Activated T-cell treated with anti-CD3 and anti-CD28 coated beads for 1 hour (primary cell): ENCODE results near the gene DRC7.

Experiments used
- DNase-seq: peaks from one replicate; pipeline ENCODE4 v3.0.0-alpha.2; 2020; ENCODE audit warnings: low read depth

The DRC7 gene

GRCh38 chr16:57751539-57752202 lies 57.1 kb downstream of the DRC7 start:
- no peak for DNase-seq

GRCh38 chr16:57752203-57752580 lies 57.6 kb downstream of the DRC7 start:
- no peak for DNase-seq

GRCh38 chr16:57752581-57753447 lies 58.2 kb downstream of the DRC7 start:
- no peak for DNase-seq

- no peak for DNase-seq
Observed at GRCh38 chr16:57753448-57754353, 59.1 kb downstream of the DRC7 start.

- DNase-seq: no peak
Observed at GRCh38 chr16:57754354-57755060, 59.9 kb downstream of the DRC7 start.

- DNase-seq: no peak
Observed at GRCh38 chr16:57755061-57755684, 60.6 kb downstream of the DRC7 start.

DNA sequence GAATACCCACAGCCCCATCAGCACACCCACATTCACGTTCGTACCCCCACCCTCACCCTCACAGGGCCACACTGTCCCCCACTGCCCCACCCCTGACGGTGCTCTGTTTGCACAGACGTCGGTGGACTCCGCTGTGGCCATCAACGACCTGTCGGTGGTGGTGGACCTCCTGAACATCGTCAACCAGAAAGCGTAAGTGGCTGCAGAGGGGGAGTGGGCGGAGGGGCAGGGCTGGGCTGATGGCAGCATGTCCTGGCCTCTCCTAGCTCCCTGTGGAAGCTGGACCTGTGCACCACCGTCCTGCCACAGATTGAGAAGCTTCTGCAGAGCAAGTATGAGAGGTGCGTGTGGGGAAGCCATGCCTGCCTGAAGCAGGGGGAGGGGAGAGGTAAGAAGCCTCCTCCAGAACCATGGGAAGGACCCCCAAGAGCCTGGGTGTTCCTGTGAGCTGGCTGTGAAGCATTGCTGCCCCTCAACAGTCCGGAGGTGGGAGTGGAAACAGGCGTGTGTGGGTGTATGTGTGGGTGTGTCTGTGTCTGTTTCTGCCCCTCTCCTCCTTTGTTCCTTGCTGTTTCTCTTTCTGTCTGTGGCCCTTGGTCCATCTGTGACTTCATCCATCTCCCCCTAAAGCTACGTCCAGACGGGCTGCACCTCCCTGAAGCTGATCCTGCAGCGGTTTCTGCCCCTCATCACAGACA lies 61.3 kb downstream of the DRC7 start:
- DNase-seq: no peak

- no peak for DNase-seq
Observed at GRCh38 chr16:57756424-57757325, 62.1 kb downstream of the DRC7 start.

DNA sequence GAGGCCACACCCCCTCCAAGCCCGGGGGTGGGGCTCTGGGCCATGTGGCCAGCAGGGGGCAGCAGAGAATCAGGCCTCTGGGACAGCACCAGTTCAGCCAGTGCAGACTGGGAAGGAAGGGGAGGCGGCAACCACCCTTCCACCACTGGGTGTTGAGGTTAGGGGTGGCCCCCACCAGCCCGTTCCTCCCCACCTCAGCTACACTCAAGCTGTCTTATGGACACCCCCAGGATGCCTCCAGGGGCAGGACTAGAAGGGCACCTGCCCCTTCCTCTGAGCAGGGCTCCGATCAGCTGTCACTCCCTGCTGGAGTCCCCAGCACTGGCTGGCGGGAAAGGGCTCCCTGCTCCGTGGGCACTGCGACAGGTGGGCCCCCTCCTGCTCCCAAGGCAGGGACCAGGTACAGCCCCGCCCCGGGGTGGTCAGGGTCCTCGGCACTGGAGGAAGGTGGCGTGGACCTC lies 62.8 kb downstream of the DRC7 start:
- DNase-seq: peak; percentile 89

DNA sequence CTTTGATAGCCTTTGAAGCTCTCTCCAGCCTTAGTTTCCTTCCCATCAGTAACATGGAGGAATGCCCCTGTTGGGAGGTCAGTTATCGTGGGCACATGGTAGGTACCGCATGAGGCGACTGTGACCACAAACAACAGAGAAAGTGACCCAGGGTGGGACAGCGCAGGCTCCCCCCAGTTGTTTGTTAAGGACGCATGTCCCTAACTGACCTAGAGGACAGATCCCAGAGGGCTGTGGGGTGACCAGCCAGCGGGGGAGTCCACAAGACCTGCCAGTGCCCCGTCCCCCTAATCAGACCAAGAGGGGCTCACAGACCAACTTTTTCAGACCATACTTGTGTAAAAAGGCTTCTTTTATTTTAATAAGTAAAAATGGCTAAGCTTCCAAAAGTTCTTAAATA lies 63.3 kb downstream of the DRC7 start:
- no peak for DNase-seq

DNA sequence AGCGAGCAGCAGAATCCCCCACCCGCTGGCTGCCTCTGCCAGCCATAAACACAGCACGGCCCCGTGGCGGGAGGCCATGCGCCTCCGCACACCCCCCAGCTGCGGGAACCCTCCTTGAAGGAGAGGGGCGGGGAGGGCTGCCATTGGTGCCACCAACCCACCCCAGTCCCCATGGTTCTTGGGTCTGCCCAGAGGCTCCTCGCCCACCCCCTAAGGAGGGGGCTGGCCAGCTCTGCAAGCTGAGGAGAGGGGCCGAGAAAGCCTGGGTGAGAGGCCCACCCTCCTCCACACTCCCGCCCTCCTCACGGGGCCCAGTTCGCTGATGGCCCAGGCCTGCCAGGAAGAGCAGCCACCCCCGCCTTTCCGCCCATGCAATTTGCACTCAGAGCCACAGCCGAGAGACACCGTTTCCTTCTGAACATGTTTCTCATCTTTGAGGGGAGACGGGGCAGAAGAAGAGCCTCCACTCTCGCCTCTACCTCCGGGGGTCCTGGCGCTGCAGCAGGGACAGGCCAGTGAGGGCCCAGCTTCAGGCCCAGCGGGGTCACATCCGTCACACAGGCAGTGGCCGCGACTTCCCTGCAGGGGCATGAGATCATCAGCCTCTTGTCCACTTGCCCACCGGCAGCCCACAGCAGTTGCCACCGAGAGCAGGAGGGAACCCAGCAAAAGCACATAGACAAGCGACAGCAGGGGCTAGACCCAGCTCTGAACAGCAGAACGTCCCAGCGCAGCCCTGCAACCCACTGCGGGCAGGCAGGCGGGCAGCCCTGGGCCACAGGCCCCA lies 63.9 kb downstream of the DRC7 start:
- DNase-seq: no peak

- DNase-seq: no peak
Observed at GRCh38 chr16:57759131-57759530, 64.5 kb downstream of the DRC7 start.

GRCh38 chr16:57759541-57760356 lies 65.1 kb downstream of the DRC7 start:
- DNase-seq: no peak

GRCh38 chr16:57760357-57761160 lies 66.0 kb downstream of the DRC7 start:
- no peak for DNase-seq

GRCh38 chr16:57761301-57761700 lies 66.7 kb downstream of the DRC7 start:
- DNase-seq: no peak

DNA sequence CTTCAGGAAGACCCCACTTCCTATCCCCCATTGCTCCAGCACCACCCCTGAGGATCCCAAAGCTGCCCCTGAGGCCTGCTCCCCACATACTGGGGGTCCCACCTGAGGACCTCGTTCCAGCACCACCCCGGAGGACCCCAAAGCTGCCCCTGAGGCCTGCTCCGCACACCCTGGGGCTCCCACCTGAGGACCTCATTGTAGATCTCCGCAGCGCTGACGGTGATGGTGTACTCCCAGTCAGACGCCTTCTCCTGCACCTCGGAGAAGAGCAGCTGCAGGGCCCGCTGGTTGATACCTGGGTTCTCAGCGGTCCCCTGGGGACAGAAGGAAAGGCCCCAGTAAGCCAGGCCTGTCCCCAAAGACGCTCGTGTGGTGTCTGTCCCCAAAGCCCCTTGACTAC lies 67.4 kb downstream of the DRC7 start:
- DNase-seq: no peak
